Stomach (tissue), 9 donors: ENCODE data around the gene CCNL1. TPM values are rescaled to one million over a fixed set of nuclear protein-coding genes. Genes with fewer than 3 reads are reported as not detected.
"Not testable (repeated sequence)": the region's sequence is repeated elsewhere in the genome, so short reads cannot be mapped to it uniquely, and the experiment has no call there.

Experiments used
- DNase-seq, 2 donors: peaks; one replicate each; pipeline versions ENCODE4 v3.0.0 to v3.0.0-alpha.2; 2013 to 2019
- H3K27ac ChIP-seq, 5 donors: fragments of 200-600 bp in 4 of 5; sonication (generic) in 4 of 5; one replicate each; pipeline ENCODE4 v1.5.1; 2013 to 2019; ENCODE audit warnings: mild to moderate bottlenecking in 1 of 5, moderate library complexity in 1 of 5
- H3K27me3 ChIP-seq, 3 donors: fragments of 200-600 bp; sonication (generic); one replicate each; pipeline ENCODE4 v1.5.1; 2017 to 2019; ENCODE audit warnings: mixed run types in 1 of 3
- H3K36me3 ChIP-seq, 4 donors: fragments of 200-600 bp; sonication (generic); 1 replicate in 3 of 4; 2 replicates in 1 of 4; pipeline ENCODE4 v1.5.1; 2016 to 2019
- H3K4me1 ChIP-seq, 4 donors: fragments of 200-600 bp; sonication (generic); one replicate each; pipeline ENCODE4 v1.5.1; 2016 to 2019
- H3K4me3 ChIP-seq, 4 donors: fragments of 200-600 bp; sonication (generic) in 3 of 4; one replicate each; pipeline ENCODE4 v1.5.1; 2016 to 2019; ENCODE audit warnings: mild to moderate bottlenecking in 1 of 4
- H3K9me3 ChIP-seq, 4 donors: fragments of 200-600 bp; sonication (generic); one replicate each; pipeline ENCODE4 v1.5.1; 2016 to 2019
- CTCF ChIP-seq, 7 experiments: fragments of 450-650 bp in 4 of 7; fragments of 200-600 bp in 3 of 7; sonication (generic) in 3 of 7; IDR thresholded peaks; one replicate each; pipeline ENCODE4 v1.5.1; 2016 to 2019; ENCODE audit warnings: antibody characterized with exemption in 7 of 7, control low read depth in 2 of 7, mild to moderate bottlenecking in 1 of 7
- EP300 ChIP-seq: sonication (generic); formaldehyde crosslinking; IDR thresholded peaks from one replicate; pipeline ENCODE4 v1.6.1; 2017; ENCODE audit warnings: antibody characterized with exemption
- POLR2A ChIP-seq, 4 donors: fragments of 450-650 bp; IDR thresholded peaks; one replicate each; pipeline ENCODE4 v1.6.1; 2016; ENCODE audit warnings: antibody characterized with exemption in 4 of 4, control low read depth in 2 of 4, mild to moderate bottlenecking in 1 of 4, moderate library complexity in 1 of 4
- POLR2AphosphoS5 ChIP-seq, 3 donors: sonication (generic); formaldehyde crosslinking; IDR thresholded peaks; one replicate each; pipeline ENCODE4 v1.6.1; 2016; ENCODE audit warnings: antibody characterized with exemption in 3 of 3
- WGBS, 5 donors: extraction: QIAGEN DNeasy Blood & Tissue Kit in 3 of 5; methylation state at CpG; one replicate each; pipeline versions ENCODE4 v1.1.5 to v1.1.7; 2013 to 2018; 5-methylcytosine and 5-hydroxymethylcytosine counted together
- intact Hi-C: fragments of 100-400 bp; cut with DNase I; formaldehyde crosslinking; loops from one replicate; pipeline ENCODE4 v1.15.1; 2023; ENCODE audit warnings: low total_unique reads
- polyA plus RNA-seq, 3 donors: library from polyadenylated mRNA; stranded (reverse); fragments of 200-250 nt; gene quantifications; one replicate each; pipeline ENCODE4 v1.2.3, GENCODE V29; 2013
- total RNA-seq, 5 donors: library from RNA; depleted of rRNA; stranded (reverse); fragments of >200 nt; gene quantifications; one replicate each; pipeline versions ENCODE4 v1.1.0 to v1.2.3, GENCODE V29; 2014 to 2016
- donor health status: healthy with polysubstance abuse.
- donor health status: Bipolar disorder and iron deficiency.
- donor health status: healthy.

CCNL1 gene
- total and polyA plus RNA-seq, 8 donors = 14.0 to 484 (median 162) TPM

GRCh38 chr3:157201648-157202278 is 41.8 kb upstream of the CCNL1 start:
- no peaks in the 10 kb centered on the region for H3K36me3 ChIP-seq
- TF ChIP-seq POLR2AphosphoS5 (IDR thresholded peaks at IDR 0.05) (peak in 1 of 3 donors; percentile 36), CTCF (IDR thresholded peaks at IDR 0.05) (peak in 5 of 7 experiments; percentile 10 to 53 (median 42)), EP300 (no peak)
- H3K9me3 ChIP-seq = no peaks in the 10 kb centered on the region
- intact Hi-C loops = loop anchor here (10.0 kb wide), 1 partner anchor 293 kb away; no protein-coding TSS in a partner anchor
- no peak overlapping the region for H3K27ac ChIP-seq
- no peaks in the 10 kb centered on the region for H3K27me3 ChIP-seq
- peak in 1 of 2 donors; percentile 54 for DNase-seq
- H3K4me3 ChIP-seq = no peak overlapping the region
- peaks cover 0 to 9% (median 4%) of the 10 kb centered on the region in 4 donors for H3K4me1 ChIP-seq
- WGBS, 5 donors = 36 to 52% (median 41%) methylated on average over 6 of the region's 6 CpGs

- peaks cover 0 to 9% (median 4%) of the 10 kb centered on the region in 4 donors for H3K4me1 ChIP-seq
- no peak overlapping the region for H3K27ac ChIP-seq
- no peak for DNase-seq
- intact Hi-C loops = loop anchor here (10.0 kb wide), 1 partner anchor 295 kb away; no protein-coding TSS in a partner anchor
- 57 to 74% (median 59%) methylated on average over 3 of the region's 3 CpGs for WGBS, 5 donors
- H3K4me3 ChIP-seq = no peak overlapping the region
- peaks cover 0 to 17% (median 7%) of the 10 kb centered on the region in 4 donors for H3K9me3 ChIP-seq
- TF ChIP-seq POLR2A (IDR thresholded peaks at IDR 0.05) = no peak
- TF ChIP-seq CTCF (IDR thresholded peaks at IDR 0.05) = no peak
- no peak for TF ChIP-seq EP300
- TF ChIP-seq POLR2AphosphoS5 (IDR thresholded peaks at IDR 0.05) = no peak
- no peaks in the 10 kb centered on the region for H3K36me3 ChIP-seq
- H3K27me3 ChIP-seq = no peaks in the 10 kb centered on the region
Observed at GRCh38 chr3:157199841-157200240, 39.9 kb upstream of the CCNL1 start.

- no peak for DNase-seq
- H3K4me1 ChIP-seq = no peaks in the 10 kb centered on the region
- no peak overlapping the region for H3K4me3 ChIP-seq
- no peak overlapping the region for H3K27ac ChIP-seq
- TF ChIP-seq POLR2AphosphoS5 (IDR thresholded peaks at IDR 0.05) (no peak), CTCF (IDR thresholded peaks at IDR 0.05) (no peak), POLR2A (IDR thresholded peaks at IDR 0.05) (no peak), EP300 (no peak)
- intact Hi-C loops = no loop called here
- no peaks in the 10 kb centered on the region for H3K27me3 ChIP-seq
- peaks cover 3 to 41% (median 17%) of the 10 kb centered on the region in 4 donors for H3K9me3 ChIP-seq
- H3K36me3 ChIP-seq = no peaks in the 10 kb centered on the region
Observed at GRCh38 chr3:157195965-157196364, 36.0 kb upstream of the CCNL1 start.

GRCh38 chr3:157191149-157191548 is 31.2 kb upstream of the CCNL1 start:
- H3K27ac ChIP-seq, H3K27me3 ChIP-seq, intact Hi-C loops, H3K4me1 ChIP-seq, DNase-seq, H3K4me3 ChIP-seq, H3K36me3 ChIP-seq: not testable (repeated sequence)
- peaks cover 7 to 81% (median 48%) of the 10 kb centered on the region in 4 donors for H3K9me3 ChIP-seq
- WGBS, 5 donors = 94 to 97% (median 95%) methylated on average over 5 of the region's 5 CpGs

- Histone ChIP-seq H3K4me1 (no peaks in the 10 kb centered on the region), H3K9me3 (peaks cover 7 to 83% (median 49%) of the 10 kb centered on the region in 4 donors), H3K36me3 (peaks cover 4 to 15% (median 9%) of the 10 kb centered on the region in 4 donors), H3K4me3 (no peak overlapping the region), H3K27me3 (no peaks in the 10 kb centered on the region), H3K27ac (no peak overlapping the region)
- intact Hi-C loops = no loop called here
- no peak for DNase-seq
- WGBS, 5 donors = 25 to 56% (median 36%) methylated on average over 2 of the region's 2 CpGs
- TF ChIP-seq EP300 (no peak), POLR2A (IDR thresholded peaks at IDR 0.05) (no peak), CTCF (IDR thresholded peaks at IDR 0.05) (no peak), POLR2AphosphoS5 (IDR thresholded peaks at IDR 0.05) (no peak)
Observed at GRCh38 chr3:157190380-157190872, 30.5 kb upstream of the CCNL1 start.
